HL-60 (cell line): ENCODE results near the gene ASB13.

ENCODE experiments used
- DNase-seq, 2 experiments: peaks; one replicate each; pipeline ENCODE4 v3.0.0-alpha.2; 2010 to 2020; ENCODE audit warnings: low read depth in 1 of 2, low spot score in 1 of 2
- H3K27ac ChIP-seq: fragments of 250-450 bp; sonication (Bioruptor Pico); replicated peaks from 2 replicates; pipeline ENCODE4 v1.5.1; 2020; ENCODE audit warnings: mild to moderate bottlenecking, moderate library complexity
- H3K27me3 ChIP-seq: fragments of 250-450 bp; sonication (Bioruptor Pico); 2 replicates; pipeline ENCODE4 v1.5.1; 2021; ENCODE audit warnings: mild to moderate bottlenecking, moderate library complexity; ENCODE audit not compliant: insufficient read depth, poor library complexity, severe bottlenecking
- H3K4me3 ChIP-seq: replicated peaks from 2 replicates; pipeline ENCODE4 v1.5.1; 2011; ENCODE audit warnings: mild to moderate bottlenecking, control low read depth, low read length; ENCODE audit not compliant: insufficient read depth
- CTCF ChIP-seq: IDR thresholded peaks from one replicate; pipeline ENCODE4 v1.5.1; 2011; ENCODE audit warnings: low read length, control low read depth, inconsistent platforms; ENCODE audit not compliant: insufficient read depth
- GABPA ChIP-seq: IDR thresholded peaks from 2 replicates; pipeline ENCODE4 v1.6.1; 2012; ENCODE audit warnings: low read depth
- POLR2AphosphoS5 ChIP-seq: IDR thresholded peaks from 2 replicates; pipeline ENCODE4 v1.6.1; 2012; ENCODE audit warnings: low read depth
- REST ChIP-seq: IDR thresholded peaks from 2 replicates; pipeline ENCODE4 v1.6.1; 2012; ENCODE audit warnings: low read depth; ENCODE audit not compliant: insufficient replicate concordance
- SPI1 ChIP-seq: IDR thresholded peaks from 2 replicates; pipeline ENCODE4 v1.6.1; 2012; ENCODE audit warnings: low read depth, mild to moderate bottlenecking, borderline replicate concordance

ASB13 gene

DNA sequence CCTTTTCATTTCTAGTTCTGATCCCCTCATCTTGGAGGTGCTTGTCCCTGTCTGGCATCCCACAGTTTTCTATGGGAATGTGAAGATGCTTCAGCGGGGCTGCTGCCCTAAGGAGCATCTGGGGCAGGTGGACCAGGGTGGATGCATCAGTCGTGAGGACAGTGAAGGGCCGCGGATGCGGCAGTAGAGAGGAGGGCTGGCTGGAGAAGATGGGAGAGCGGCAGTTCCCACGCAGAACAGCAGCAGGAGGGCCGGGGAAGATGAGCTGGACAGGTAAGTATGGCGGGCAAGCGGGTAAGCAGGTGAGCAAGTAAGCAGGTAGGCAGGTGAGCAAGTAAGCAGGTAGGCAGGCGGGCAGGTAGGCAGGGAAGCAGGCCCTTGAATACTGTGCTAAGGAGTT is 48.9 kb downstream of the ASB13 start:
- no peak for TF ChIP-seq CTCF
- TF ChIP-seq REST = no peak
- TF ChIP-seq SPI1 = no peak
- no peak for TF ChIP-seq POLR2AphosphoS5
- TF ChIP-seq GABPA = no peak

GRCh38 chr10:5616836-5617235 is 49.6 kb downstream of the ASB13 start:
- H3K4me3 ChIP-seq = no peak overlapping the region
- H3K27me3 ChIP-seq = no peaks in the 10 kb centered on the region
- DNase-seq = no peak
- TF ChIP-seq GABPA = no peak
- TF ChIP-seq SPI1 = no peak
- TF ChIP-seq REST = no peak
- no peak for TF ChIP-seq CTCF
- TF ChIP-seq POLR2AphosphoS5 = no peak
- H3K27ac ChIP-seq = no peak overlapping the region

More for the DNA sequence above, 48.9 kb downstream of the ASB13 start:
- Histone ChIP-seq H3K4me3 (no peak overlapping the region), H3K27ac (no peak overlapping the region), H3K27me3 (no peaks in the 10 kb centered on the region)
- no peak for DNase-seq

DNA sequence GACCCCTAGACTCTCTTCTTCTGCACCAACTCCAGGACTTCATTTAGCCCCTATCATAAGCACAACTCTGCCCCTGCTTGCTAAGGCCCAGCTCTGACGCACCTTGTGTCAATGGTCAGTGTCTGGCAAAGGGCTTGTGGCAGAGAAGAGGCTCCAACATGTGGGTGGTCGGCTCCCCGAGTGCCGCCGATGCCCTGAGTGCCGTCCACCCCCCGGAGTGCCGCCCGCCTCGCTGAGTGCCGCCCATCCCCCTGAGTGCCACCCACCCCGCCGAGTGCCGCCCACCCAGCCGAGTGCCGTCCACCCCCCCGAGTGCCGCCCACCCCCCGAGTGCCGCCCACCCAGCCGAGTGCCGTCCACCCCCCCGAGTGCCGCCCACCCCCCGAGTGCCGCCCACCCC is 50.3 kb downstream of the ASB13 start:
- H3K27me3 ChIP-seq = no peaks in the 10 kb centered on the region
- H3K27ac ChIP-seq = no peak overlapping the region
- no peak for DNase-seq
- TF ChIP-seq CTCF (no peak), REST (no peak)
- no peak overlapping the region for H3K4me3 ChIP-seq
